ENCODE data around the gene CTDSPL2.
"Not testable (repeated sequence)": the region's sequence is repeated elsewhere in the genome, so short reads cannot be mapped to it uniquely, and the experiment has no call there.

CTDSPL2 gene

GRCh38 chr15:44426975-44427755, at the start of gene CTDSPL2:
CTDSPL2 (plus strand) TSS chr15:44427629; CDS start chr15:44459015, 31,386 bp downstream.
- DNase-seq (ENCODE audit: low read depth): peak; percentile 99

- no peak for DNase-seq (ENCODE audit: low read depth)
Measured at GRCh38 chr15:44381236-44381635, 46.2 kb upstream of the CTDSPL2 start.

- peak; percentile 4 for DNase-seq (ENCODE audit: low read depth)
Measured at GRCh38 chr15:44385344-44385942, 42.0 kb upstream of the CTDSPL2 start.

- peak; percentile 6 for DNase-seq (ENCODE audit: low read depth)
Measured at GRCh38 chr15:44394062-44394461, 33.4 kb upstream of the CTDSPL2 start.

- no peak for DNase-seq (ENCODE audit: low read depth)
Measured at GRCh38 chr15:44394562-44394961, 32.9 kb upstream of the CTDSPL2 start.

- DNase-seq (ENCODE audit: low read depth): no peak
Measured at GRCh38 chr15:44397869-44398268, 29.6 kb upstream of the CTDSPL2 start.

GRCh38 chr15:44414001-44414400, 13.4 kb upstream of the CTDSPL2 start:
- DNase-seq (ENCODE audit: low read depth): no peak

GRCh38 chr15:44427756-44428724, 611 bp downstream of the CTDSPL2 start:
- DNase-seq (ENCODE audit: low read depth): peak; percentile 79

- DNase-seq (ENCODE audit: low read depth): peak; percentile 71
Measured at GRCh38 chr15:44435893-44436667, 8.7 kb downstream of the CTDSPL2 start.

GRCh38 chr15:44438402-44438801, 11.0 kb downstream of the CTDSPL2 start:
- no peak for DNase-seq (ENCODE audit: low read depth)

GRCh38 chr15:44441095-44441501, 13.7 kb downstream of the CTDSPL2 start:
- no peak for DNase-seq (ENCODE audit: low read depth)

- no peak for DNase-seq (ENCODE audit: low read depth)
Measured at GRCh38 chr15:44443515-44443914, 16.1 kb downstream of the CTDSPL2 start.

- DNase-seq (ENCODE audit: low read depth): no peak
Measured at GRCh38 chr15:44447772-44448376, 20.4 kb downstream of the CTDSPL2 start.

- DNase-seq (ENCODE audit: low read depth): no peak
Measured at GRCh38 chr15:44450172-44450571, 22.7 kb downstream of the CTDSPL2 start.

GRCh38 chr15:44453578-44454283, 26.3 kb downstream of the CTDSPL2 start:
- DNase-seq (ENCODE audit: low read depth): not testable (repeated sequence)

- no peak for DNase-seq (ENCODE audit: low read depth)
Measured at GRCh38 chr15:44458429-44458828, 31.0 kb downstream of the CTDSPL2 start.

- DNase-seq (ENCODE audit: low read depth): peak; percentile 63
Measured at GRCh38 chr15:44468709-44469385, 41.4 kb downstream of the CTDSPL2 start.

- DNase-seq (ENCODE audit: low read depth): peak; percentile 8
Measured at GRCh38 chr15:44471885-44472455, 44.5 kb downstream of the CTDSPL2 start.

- DNase-seq (ENCODE audit: low read depth): no peak
Measured at GRCh38 chr15:44479343-44479742, 51.9 kb downstream of the CTDSPL2 start.

GRCh38 chr15:44482090-44482489, 54.7 kb downstream of the CTDSPL2 start:
- no peak for DNase-seq (ENCODE audit: low read depth)

Measured in EH (cell line).